GM12875 (cell line): Measurements from ENCODE around the gene KIF6.

Experiments used
- H3K4me3 ChIP-seq: one replicate; pipeline ENCODE4 v1.5.1; 2011; ENCODE audit warnings: low read depth, low read length, control low read depth
- CTCF ChIP-seq: IDR thresholded peaks from 2 replicates; pipeline ENCODE4 v1.5.1; 2011; ENCODE audit warnings: low read depth, mild to moderate bottlenecking, control low read depth, inconsistent platforms, low read length, moderate library complexity, borderline replicate concordance; ENCODE audit not compliant: insufficient read depth

KIF6 gene

GRCh38 chr6:39339868-39340550, 385.2 kb downstream of the KIF6 start:
- no peak for TF ChIP-seq CTCF

GRCh38 chr6:39339096-39339867, 385.9 kb downstream of the KIF6 start:
- TF ChIP-seq CTCF: no peak
- H3K4me3 ChIP-seq: no peak overlapping the region

More at GRCh38 chr6:39339868-39340550, 385.2 kb downstream of the KIF6 start:
- no peak overlapping the region for H3K4me3 ChIP-seq

GRCh38 chr6:39338397-39338796, 386.8 kb downstream of the KIF6 start:
- H3K4me3 ChIP-seq: no peak overlapping the region
- TF ChIP-seq CTCF: no peak

- no peak for TF ChIP-seq CTCF
- H3K4me3 ChIP-seq: no peak overlapping the region
Measured at GRCh38 chr6:39335780-39336545, 389.2 kb downstream of the KIF6 start.

- H3K4me3 ChIP-seq: no peak overlapping the region
- TF ChIP-seq CTCF: no peak
Measured at GRCh38 chr6:39333644-39334438, 391.4 kb downstream of the KIF6 start.

- no peak overlapping the region for H3K4me3 ChIP-seq
- no peak for TF ChIP-seq CTCF
Measured at GRCh38 chr6:39330476-39330875, 394.7 kb downstream of the KIF6 start.
